AG10803 (cell line): ENCODE data around the gene RASSF10.

ENCODE experiments used
- DNase-seq: peaks from one replicate; pipeline ENCODE4 v3.0.0; 2010; ENCODE audit warnings: low read depth
- H3K4me3 ChIP-seq: 2 replicates; pipeline ENCODE4 v1.5.1; 2011; ENCODE audit warnings: mild to moderate bottlenecking, low read length, control low read depth
- TF ChIP-seq, protein P1 (sequence below): conservative IDR thresholded peaks from 2 replicates; pipeline ENCODE4 v1.5.1; 2011; ENCODE audit warnings: mild to moderate bottlenecking, low read length, control low read depth, inconsistent platforms

The RASSF10 gene

GRCh38 chr11:13008625-13009475 lies at the start of gene RASSF10:
RASSF10 (plus strand) TSS chr11:13009316; CDS start chr11:13009577, 261 bp downstream.
- TF ChIP-seq, protein P1, sequence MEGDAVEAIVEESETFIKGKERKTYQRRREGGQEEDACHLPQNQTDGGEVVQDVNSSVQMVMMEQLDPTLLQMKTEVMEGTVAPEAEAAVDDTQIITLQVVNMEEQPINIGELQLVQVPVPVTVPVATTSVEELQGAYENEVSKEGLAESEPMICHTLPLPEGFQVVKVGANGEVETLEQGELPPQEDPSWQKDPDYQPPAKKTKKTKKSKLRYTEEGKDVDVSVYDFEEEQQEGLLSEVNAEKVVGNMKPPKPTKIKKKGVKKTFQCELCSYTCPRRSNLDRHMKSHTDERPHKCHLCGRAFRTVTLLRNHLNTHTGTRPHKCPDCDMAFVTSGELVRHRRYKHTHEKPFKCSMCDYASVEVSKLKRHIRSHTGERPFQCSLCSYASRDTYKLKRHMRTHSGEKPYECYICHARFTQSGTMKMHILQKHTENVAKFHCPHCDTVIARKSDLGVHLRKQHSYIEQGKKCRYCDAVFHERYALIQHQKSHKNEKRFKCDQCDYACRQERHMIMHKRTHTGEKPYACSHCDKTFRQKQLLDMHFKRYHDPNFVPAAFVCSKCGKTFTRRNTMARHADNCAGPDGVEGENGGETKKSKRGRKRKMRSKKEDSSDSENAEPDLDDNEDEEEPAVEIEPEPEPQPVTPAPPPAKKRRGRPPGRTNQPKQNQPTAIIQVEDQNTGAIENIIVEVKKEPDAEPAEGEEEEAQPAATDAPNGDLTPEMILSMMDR: no peak
- H3K4me3 ChIP-seq: no peak within 1 kb of the TSS; the same call in 1 of the 2 replicates
- no peak for DNase-seq

DNA sequence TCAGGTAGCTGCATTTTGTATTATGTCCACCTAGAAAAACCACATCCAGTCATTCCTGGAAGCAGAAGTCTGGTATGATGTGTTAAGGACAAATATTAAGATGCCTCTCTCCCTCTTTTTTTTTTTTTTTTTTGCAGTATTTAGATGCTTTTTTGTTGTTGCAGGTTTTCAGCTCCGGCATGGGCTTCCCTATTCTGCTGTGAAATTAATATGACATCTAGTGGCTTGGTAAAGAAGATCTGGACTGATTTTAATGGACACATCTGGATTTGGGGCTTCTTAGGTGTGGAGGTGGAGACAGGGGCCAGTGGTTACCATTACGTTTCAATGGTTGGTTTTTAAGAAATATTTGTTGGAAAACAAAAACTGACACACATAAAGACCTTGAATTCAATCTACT lies 47.5 kb upstream of the RASSF10 start:
- no peak overlapping the region for H3K4me3 ChIP-seq
- DNase-seq: peak; percentile 48
- TF ChIP-seq, protein P1: peak; percentile 39

DNA sequence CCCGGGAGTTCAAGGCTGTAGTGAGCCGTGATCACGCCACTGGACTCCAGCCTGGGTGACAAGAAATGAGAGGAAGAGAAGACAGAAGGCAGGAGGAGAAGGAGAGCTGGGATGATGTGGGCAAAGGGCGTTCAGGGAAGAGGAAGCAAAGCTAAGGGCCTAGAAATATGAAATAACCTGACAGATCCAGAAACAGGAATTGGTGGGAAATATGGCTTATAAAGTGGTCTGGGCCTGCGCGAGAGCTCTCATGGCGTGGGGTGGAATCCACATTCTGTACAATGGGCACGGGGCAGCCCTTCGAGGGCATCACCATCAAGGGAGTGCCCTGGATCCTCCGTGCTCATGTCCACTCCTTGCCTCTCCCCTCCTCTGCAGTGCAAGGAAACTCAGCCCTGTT lies 46.8 kb upstream of the RASSF10 start:
- no peak for DNase-seq
- no peak overlapping the region for H3K4me3 ChIP-seq
- TF ChIP-seq, protein P1: no peak

- DNase-seq: no peak
- H3K4me3 ChIP-seq: no peak overlapping the region
- TF ChIP-seq, protein P1: no peak
These were observed 46.1 kb upstream of the RASSF10 start for GRCh38 chr11:12963051-12963450.

- H3K4me3 ChIP-seq: no peak overlapping the region
- TF ChIP-seq, protein P1: peak; percentile 81
- DNase-seq: peak; percentile 49
These were observed 45.2 kb upstream of the RASSF10 start for GRCh38 chr11:12963792-12964536.

DNA sequence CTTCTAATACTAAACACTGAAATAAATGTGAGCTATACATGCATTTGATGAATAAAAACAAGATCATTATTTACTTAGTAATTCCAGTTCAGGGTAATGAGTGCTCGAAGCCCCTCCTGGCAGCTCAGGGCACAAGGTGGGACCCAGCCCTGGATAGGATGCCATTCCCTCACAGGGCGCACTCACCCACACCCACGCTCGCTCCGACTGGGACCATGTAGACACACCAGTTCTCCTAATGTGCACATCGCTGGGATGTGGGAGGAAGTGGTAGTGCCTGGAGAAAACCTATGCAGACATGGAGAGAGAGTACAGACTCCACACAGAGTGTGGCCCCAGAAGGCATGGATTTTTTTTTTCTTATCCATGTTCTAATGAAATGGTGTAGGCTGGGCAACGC lies 44.5 kb upstream of the RASSF10 start:
- no peak overlapping the region for H3K4me3 ChIP-seq
- DNase-seq: no peak
- TF ChIP-seq, protein P1: no peak
